VCaP (cell line): ENCODE data around the gene SLC6A19.
"Not testable (repeated sequence)": the region's sequence is repeated elsewhere in the genome, so short reads cannot be mapped to it uniquely, and the experiment has no call there.

Experiments used
- H3K27ac ChIP-seq: fragments of 450-650 bp; 2 replicates; pipeline ENCODE4 v1.5.1; 2017
- TF ChIP-seq, protein P1 (sequence below): fragments of 450-650 bp; conservative IDR thresholded peaks from 2 replicates; pipeline ENCODE4 v1.5.1; 2017; ENCODE audit warnings: mild to moderate bottlenecking, moderate library complexity

SLC6A19 gene

DNA sequence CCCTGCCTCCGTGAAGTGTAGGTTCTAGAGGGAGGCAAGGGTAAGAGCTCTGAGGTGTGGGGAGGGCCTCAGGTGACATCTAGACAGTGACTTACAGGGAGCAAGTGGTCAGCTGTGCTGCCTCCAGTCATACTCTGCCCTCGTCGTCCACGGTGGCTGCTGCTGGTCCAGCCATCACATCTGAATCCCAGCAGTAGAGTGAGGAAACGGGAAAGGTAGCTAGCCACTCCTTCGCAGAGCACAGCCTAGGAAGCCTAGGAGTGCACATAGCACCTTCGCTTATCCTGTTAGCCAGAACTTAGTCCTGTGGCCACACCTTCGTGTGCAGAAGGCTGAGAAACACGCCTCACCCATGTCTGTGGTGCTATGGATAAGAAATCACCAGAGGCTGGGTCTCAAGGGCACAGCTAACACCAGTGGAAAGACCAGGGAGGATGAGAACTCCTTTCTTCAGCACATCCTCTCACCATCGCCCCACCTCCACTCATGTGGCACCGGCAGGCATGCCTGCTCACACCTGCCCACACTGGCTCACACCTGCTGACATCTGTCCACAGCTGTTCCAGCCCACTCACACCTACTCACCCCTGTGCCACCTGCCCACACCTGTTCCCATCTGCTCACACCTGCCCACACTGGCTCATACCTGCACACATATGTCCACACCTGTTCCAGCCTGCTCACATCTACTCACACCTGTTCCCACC, 44.5 kb upstream of the SLC6A19 start:
- no peak overlapping the region; the same call in 1 of the 2 replicates for H3K27ac ChIP-seq
- TF ChIP-seq, protein P1, sequence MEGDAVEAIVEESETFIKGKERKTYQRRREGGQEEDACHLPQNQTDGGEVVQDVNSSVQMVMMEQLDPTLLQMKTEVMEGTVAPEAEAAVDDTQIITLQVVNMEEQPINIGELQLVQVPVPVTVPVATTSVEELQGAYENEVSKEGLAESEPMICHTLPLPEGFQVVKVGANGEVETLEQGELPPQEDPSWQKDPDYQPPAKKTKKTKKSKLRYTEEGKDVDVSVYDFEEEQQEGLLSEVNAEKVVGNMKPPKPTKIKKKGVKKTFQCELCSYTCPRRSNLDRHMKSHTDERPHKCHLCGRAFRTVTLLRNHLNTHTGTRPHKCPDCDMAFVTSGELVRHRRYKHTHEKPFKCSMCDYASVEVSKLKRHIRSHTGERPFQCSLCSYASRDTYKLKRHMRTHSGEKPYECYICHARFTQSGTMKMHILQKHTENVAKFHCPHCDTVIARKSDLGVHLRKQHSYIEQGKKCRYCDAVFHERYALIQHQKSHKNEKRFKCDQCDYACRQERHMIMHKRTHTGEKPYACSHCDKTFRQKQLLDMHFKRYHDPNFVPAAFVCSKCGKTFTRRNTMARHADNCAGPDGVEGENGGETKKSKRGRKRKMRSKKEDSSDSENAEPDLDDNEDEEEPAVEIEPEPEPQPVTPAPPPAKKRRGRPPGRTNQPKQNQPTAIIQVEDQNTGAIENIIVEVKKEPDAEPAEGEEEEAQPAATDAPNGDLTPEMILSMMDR = no peak

DNA sequence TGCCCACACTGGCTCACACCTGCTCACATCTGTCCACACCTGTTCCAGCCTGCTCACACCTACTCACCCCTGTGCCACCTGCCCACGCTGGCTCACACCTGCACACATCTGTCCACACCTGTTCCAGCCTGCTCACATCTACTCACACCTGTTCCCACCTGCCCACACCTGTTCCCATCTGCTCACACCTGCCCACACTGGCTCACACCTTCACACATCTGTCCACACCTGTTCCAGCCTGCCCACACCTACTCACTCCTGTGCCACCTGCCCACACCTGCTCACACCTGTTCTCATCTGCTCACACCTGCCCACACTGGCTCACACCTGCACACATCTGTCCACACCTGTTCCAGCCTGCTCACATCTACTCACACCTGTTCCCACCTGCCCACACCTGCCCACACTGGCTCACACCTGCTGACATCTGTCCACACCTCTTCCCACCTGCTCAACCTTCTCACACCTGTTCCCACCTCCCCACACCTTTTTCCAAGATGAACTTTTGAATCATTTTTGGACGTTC, 43.9 kb upstream of the SLC6A19 start:
- not testable (repeated sequence) for H3K27ac ChIP-seq

DNA sequence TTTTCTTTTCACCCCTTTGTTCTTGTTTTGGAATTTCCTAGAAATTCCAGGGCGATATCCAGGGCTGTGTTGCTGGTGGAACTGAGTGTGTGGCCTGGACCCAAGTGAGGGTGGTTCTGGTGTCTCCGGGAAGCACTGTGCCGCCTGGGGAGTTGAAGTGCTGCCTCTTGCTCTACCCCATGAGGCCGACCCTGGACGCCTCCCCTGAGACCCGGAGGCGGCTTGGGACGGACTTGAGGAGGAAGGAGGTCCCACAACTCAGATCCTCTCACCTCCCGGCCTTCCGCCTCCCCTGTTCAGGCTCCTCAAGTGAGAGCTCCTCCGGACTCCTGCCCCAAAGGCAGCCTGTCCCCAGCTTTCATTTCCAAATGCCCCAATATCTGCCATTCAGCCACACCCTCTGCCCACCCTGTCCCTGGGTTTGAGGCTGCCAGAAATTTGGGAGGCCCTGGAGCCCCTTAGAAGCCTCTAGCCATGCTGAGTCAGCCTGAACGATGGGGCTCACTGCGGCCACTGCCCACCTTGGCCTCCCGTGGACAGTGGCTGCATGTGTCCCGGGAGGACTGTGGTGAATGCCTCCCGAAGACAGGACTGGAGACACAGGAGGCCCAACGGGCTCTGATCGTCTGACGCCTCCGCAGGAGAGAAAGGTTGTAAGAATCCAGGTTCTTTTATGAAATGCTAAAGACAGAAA, 42.6 kb upstream of the SLC6A19 start:
- no peak overlapping the region for H3K27ac ChIP-seq
- TF ChIP-seq, protein P1 = no peak

GRCh38 chr5:1159341-1159675, 42.1 kb upstream of the SLC6A19 start:
- TF ChIP-seq, protein P1 = no peak
- H3K27ac ChIP-seq = no peak overlapping the region

- no peak overlapping the region for H3K27ac ChIP-seq
- TF ChIP-seq, protein P1 = no peak
These were observed 41.5 kb upstream of the SLC6A19 start for GRCh38 chr5:1159774-1160406.

DNA sequence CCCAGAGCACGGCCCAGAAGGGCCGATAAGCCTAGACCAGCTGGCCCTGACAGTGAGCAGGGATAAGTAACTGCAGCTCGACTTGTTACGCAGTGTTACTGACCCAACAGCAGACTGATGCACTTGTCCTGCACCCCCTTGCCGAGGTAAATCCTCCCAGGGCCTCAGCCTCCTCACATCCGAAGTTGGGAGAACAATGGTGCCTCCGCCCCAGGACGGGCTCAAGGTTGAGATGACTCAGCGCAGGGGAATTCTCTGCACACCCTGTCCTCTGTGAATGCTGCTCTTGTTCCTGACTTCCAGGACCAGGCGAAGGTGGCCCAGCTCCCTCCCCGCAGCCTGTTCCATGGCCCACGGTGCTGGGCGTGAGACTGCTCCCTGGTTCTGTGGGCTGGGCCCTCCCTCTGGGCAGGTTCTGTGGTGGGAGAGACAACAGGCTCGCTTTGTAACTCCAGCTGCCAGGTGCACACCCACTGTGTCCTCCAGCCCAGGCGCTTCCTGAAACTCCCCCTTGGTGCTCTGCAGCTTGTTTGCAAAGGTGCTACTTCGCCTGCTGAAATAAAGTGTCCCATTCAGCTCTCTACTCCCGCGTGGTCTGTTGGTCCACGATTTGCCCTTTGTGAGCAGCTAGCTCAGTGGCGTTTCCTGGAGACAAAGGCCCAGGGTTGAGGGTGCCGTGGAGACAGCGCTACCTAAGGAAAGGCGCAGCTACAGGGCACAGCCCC, 40.1 kb upstream of the SLC6A19 start:
- TF ChIP-seq, protein P1 = no peak
- H3K27ac ChIP-seq = peak overlapping the region; percentile 67

DNA sequence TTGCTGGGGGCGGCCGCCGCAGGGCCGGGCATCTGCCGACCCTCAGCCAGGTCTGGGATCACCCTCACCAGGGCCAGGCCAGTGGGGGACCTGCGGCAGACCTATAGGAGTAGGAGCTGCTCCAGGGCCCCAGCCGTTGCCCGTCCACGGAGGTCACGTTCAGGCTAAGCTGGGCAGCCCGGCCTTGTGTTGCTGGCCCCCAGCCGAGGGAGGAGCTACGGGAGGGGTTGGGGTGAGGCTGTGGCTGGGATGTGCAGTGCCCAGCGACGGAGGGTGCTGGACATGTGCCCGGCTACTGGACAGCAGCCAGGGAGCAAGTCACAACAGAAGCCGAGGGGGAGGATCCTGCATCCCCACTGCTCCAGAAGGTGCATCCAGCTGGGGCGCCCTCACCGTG, 39.6 kb upstream of the SLC6A19 start:
- TF ChIP-seq, protein P1 = no peak
- peak overlapping the region; percentile 67 for H3K27ac ChIP-seq
